ENCODE measurements around the gene ZFC3H1. TPM values are rescaled to one million over a fixed set of nuclear protein-coding genes. Genes with fewer than 3 reads are reported as not detected.
A peak's percentile ranks its signal among the peaks of the same experiment; 100 is the strongest.
"Not testable (repeated sequence)": the region's sequence is repeated elsewhere in the genome, so short reads cannot be mapped to it uniquely, and the experiment has no call there.

The ZFC3H1 gene
- total RNA-seq, 1 donor from 2014 or later: 29.0 TPM

DNA sequence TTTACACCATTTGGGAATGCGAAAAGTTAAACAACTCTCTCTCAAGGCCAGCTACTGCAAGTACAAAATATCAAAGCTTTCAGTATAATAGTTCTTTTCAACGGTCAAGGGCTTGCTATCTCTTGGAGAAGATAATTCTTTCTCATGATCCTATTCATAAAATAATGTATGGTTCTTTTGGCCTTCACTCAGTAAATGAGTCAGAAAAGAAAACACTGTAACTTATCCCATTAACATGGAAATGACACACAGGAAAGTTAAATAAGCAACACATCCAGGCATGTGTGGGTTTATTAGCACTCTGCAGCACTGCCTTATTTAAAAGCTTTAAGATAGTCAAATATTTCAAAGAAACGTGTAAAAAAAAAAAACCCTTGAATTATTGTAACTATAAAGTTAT lies 36.9 kb downstream of the ZFC3H1 start:
- peak; percentile 43 for ATAC-seq

DNA sequence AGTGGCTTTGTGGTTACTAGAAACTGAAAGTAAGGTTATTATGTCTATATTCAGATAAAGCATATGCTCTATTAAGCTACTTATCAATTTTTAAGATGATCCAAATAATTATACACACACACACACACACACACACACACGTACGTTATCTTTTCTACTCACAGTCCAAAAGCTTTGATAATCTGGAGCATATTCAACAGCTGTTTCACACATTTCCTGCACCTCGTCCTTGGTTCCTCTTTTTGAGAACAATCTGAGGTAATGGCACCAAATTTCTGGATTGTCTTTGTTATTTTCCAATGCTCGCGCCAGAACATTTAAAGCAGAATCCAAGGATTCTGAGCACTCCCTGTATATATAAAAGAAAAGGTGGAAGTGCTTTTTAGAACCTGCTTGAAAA lies 37.5 kb downstream of the ZFC3H1 start:
- no peak for ATAC-seq

DNA sequence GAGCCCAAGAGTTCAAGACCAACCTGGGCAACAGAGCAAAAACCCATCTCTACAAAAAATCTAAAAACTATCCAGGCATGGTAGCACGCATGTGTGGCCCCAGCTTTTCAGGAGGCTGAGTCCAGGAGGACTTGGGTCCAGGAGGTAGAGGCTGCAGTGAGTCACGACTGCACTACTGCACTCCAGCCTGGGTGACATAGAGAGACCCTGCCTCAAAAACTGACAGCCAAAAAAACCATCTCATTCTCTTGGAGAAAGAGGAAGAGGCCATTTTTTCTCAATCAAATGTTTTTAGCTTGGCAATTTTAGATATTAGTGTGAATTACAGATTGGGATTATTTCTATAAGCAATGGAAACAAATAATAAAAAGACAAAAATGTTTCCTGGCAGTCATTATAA lies 38.2 kb downstream of the ZFC3H1 start:
- ATAC-seq: no peak

DNA sequence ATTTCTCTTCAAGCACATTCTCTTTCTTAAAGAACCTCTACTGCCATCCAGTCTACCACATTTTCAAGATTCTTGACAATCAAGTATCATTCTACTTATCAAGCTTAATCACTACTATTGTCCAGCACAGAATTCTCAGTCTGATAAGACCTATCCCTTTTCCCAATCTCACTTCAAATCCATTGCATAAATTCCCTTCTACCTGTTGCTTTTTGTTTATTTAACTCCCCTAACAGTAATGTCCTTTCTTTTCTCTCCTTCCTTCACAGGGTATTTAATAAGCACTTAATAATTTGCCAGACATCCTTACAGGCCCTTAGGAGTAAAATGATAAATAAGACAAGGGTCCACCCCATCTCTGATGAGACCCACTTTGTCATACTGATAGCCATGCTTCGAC lies 41.7 kb downstream of the ZFC3H1 start:
- ATAC-seq: no peak

DNA sequence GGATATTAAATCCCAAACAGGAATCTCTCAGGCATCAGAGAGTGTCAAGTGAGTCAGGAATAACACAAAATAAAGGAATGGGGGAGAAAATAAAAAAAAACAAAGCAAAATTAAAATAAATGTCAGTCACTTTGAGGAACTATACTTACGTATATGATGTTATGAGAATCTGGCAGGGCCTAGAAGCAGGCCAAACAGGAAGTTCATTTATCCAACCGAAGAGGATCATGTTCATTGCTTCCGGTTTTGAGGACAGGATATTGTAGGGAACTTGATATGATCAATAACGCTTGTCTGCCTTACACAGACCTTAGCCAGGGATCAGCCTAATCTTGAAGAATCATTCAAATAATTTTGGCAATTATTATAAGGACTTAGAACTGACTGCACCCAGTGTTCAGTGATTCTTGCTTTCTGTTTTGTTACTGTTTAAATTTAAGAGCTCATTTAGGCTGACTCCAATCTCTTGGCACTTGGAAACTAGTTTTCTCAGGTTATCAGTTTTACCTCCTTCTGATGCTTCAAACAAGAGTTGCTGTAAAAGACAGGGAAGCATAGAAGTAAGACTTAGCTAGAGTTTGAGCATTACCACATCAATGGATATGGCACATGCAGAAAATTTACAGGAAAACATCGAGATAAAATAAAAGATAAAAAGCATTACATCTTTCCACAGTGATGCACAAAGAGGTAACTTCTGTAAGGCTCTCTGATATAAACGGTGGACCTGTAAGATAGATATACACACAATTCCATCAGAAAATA lies 53.4 kb downstream of the ZFC3H1 start:
- ATAC-seq: no peak

DNA sequence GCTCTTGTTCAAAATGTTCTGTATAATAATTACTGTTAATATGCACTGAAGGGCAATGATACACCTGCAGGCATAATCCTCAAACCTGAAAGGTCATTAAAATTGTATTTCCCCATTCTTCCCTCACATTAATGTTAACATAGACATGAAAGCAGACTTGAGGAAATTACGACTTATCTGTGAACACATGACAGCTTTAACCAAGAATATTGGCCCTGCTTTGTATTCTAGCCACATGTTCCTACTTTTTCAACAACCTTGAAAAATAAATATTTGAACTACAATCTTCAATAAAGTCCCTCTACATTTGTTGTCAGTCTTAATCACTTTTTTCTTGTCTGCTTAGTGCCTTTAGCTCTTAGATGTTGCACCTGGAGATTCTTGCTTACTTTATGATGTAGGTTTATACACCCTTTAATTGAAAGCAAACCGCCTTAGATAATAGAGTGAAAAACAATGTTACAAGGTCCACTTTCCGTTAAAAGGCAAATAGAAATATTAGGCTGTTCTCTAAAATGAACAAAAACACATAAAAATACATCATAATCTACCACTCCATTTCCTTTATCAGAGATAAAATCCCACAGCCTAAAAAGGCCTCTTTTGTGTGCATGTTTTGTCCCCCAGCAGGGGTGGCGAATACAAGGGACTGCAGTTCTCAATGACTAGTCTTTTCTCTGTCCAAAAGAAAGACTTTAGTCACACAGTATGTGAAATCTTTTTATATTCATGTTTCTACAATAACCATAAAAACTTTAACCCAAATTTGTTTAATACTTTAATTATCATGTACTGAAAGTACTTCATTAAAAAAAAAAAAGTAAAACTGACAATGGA lies 55.9 kb downstream of the ZFC3H1 start:
- no peak for ATAC-seq

DNA sequence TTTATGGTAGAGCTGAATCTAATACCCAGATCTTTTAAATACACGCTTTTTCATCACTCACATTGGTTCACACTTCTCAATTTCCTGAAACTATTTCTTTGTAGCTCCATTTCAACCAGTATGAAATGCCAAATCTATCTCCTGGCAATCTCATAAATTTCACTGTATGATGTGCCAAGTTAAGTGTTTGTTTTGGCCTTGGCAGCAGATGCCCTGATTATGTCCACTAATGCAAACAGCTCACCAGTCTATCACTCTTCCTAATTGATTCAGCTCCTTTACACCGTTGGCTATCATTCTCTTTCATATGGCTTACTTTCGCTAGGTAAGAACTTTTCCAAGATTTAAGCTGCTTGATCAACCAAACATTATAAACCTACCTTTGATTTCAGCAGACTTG lies 58.6 kb downstream of the ZFC3H1 start:
- ATAC-seq: no peak

DNA sequence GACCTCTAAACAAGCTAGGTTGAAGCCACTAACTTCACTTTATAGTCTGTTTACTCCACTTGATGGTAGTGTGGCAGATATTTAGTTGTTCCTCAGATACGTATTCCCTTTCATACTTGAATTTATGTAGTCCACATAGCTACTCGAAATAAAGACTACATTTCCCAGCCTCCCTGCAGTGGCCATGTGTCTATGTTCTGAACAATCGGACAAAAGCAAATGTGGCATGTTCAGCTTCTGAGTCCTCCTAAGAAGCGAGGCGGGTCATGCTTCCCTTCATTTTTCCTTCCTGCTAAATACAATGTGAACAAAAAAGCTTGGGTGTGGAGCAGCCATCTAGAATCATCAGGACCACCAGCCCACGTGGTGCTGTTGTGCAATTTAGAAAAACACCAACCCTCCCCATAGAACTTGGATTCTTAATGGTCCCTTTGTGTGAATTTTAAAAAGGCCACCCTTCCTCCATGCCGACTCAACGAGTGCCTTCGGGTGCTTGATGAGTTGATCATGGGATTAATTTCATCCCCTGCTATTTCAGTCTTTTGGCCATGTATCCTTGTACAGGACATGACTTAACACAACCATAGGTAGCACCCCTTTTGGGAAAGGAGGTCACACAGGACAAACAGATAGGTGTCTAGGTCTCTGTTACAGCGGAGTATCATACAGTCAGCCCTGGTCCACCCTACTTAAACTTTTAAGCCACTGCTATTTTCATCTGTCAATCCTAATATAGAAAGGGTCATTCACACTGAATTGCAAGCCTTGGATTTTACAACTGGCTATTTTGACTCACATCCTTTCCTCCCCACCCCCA lies 60.7 kb downstream of the ZFC3H1 start:
- ATAC-seq: peak; percentile 26

DNA sequence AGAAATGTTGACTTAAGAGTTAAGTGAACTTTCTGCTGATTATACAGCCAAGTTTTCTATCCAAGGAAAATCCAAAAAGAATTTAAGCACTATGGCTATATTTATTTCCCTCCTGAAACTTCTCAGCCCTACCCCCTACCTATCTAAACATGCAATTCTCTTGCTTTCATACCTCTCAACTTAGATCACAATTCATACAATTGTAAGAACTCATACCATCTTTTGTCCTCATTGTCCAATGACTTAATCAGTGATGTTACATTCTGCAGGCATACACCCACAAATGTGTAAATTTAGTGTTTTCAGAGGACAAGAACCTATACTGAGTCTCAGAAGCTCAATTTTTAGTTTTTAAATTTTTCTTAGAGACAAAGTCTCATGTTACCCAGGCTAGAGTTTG lies 62.1 kb downstream of the ZFC3H1 start:
- ATAC-seq: no peak

DNA sequence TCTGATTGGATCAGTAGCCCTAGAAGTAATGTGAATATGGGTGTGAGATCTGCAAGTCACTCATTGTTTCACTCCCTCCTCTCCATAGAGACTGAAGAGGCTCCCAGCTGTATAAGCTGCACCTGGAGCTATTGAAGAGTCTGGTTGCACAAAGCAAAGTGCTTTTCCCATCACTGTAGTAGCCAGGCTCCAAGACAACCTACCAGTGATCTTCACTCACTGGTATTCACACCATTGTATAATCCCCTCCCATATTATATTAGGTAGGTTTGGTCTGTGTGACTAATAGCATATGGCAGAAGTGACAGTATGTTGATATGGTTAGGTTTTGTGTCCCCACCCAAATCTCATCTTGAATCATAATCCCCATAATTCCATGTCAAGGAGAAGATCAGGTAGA lies 64.4 kb downstream of the ZFC3H1 start:
- peak; percentile 48 for ATAC-seq

DNA sequence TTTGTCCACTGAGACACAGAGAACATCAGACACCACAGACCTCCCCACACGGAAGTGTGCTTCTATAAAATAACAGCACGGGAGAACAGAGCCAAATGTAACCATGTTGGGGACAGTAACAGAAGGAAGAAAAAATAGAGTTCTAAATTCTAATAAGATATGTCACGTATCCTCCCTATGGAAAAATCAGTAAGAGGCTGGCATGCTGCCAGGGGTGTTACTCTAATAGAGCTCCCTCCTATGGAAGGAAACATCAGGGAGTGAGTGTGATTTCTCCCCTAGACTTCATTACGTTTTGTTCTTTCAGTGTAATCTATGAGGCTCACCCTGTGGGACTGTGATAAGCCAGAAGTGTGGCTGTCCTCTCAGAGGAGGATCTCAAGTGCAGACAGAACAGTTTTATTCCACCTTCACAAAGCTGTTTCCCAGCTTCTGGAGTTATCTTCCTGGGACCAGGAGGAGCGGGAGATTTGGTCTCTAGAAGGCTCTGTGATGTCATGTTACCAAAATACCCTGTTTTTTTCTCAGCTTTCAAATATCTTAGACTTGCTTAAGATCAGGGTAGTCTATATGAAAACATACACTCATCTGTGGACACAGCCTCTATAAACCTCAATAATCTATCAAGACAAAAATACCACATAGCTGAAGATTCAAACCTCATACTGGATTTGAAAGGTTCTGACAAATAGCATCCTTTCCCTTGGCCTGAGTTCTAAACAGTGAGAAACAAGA lies 69.3 kb downstream of the ZFC3H1 start:
- ATAC-seq: no peak

DNA sequence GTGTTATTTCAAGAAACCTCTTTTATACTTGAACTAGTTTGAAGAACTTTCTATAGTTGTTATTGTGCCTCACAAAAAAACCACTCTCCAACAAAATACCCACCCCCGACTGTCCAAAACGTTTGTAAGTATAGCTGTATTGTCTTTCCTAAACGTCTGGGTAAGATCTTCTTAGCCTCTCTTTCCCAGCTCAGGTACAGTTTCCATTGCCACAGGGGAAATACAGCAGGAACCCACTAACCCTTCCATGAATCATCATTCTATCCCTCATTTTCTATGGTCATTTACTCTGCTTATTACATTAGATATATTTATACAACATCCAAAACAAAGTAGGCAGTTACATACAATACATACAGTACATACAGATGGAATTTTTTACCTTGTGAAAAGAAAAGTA lies 70.8 kb downstream of the ZFC3H1 start:
- ATAC-seq: no peak

DNA sequence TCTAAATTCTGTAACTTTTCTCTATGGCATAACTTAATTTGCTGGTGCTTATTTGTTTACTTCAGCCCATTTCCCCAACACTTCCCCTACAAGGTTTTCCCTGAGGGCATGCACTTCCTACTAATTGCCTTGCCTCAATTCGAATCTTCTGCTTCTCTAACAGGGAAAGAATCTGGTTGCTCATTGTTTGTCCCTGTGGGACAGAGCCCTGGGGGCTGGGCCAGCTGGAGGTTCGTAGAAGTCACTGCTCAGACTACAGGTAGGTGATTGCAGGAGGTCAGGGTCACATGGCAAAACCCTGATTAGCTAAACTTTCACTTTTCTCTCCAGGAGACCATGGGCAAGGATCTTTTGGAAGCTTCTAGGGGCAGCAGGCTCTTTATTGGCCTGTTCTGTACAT lies 72.0 kb downstream of the ZFC3H1 start:
- no peak for ATAC-seq

DNA sequence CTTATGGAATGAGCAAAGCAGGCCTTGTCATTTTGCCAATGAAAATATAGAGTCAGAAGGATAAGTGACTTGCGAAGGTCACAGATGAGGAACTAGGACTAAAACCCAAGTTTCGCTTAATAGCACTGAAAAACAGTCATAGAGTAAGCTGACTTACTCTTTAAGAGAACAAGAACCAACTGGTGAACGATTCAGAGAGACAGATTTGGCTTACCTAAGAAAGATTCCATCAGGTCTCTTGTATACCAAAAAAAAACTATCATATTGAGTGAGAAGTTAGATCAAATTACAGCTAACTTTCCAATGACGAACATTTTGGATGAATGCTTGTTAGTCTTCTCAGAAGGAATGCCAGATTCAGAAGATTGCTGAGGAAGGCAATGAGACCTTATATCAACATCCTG lies 74.2 kb downstream of the ZFC3H1 start:
- ATAC-seq: no peak

DNA sequence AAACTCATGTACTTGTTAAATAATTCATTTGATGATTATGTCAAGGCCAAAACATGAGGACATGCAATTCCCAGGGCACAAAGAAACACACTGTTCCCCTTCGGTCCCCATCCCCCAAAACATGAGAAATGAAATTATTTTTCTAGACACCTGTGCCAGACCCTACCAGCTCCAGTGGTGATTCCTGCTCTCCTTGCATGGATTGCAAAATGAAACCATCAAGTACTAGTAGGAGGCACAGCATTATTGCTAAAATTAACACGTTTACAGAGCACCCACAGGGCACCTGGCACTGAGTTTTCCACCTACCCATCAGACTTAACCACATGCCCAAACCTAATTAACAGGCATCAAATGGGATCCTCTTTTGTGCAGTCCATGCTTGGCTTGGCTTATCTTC lies 76.6 kb downstream of the ZFC3H1 start:
- no peak for ATAC-seq

DNA sequence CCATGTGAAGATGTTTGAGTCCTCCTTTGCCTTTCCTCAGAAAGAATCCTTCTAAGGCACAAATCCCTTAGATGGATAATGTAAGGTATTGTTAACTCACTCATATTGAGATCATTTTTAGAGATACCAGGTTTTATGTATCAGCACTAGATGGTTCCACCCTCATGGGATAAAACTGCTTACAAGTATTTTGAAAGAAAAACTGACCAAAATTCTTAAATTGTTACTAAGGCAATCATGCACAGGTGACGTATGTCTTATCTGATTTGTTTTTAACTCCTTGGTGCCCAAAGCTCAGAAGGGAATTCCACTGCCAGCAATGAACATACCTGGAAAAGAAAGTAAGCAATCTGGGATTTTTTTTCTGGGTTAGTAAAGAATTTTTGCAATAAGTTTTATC lies 78.4 kb downstream of the ZFC3H1 start:
- ATAC-seq: no peak

DNA sequence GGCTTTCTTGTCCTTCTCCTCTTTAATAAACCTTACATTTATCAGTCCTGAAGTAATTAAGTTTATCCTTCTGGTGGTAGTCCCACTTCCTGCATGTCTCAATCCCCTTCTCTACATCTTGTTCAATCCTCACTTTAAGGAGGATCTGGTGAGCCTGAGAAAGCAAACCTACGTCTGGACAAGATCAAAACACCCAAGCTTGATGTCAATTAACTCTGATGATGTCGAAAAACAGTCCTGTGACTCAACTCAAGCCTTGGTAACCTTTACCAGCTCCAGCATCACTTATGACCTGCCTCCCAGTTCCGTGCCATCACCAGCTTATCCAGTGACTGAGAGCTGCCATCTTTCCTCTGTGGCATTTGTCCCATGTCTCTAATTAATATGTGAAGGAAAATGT lies 79.3 kb downstream of the ZFC3H1 start:
- ATAC-seq: no peak

DNA sequence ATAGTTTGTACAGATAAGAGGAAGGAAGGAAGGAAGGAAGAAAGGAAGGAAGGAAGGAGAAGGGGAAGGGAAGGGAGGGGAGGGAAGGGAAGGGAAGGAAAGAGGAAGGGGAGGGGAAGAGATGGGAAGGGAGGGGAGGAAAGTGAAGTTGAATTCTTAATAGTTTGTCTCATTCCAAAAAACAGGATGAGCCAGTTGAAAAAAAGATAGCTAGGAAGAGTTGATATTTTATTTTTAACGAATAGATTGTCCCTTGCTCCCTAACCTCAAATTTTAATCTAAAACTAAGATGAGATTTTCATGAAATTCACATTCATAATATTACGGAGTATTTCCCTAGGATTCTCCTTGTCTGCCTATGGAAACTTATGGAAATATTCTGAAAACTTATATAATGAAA lies 80.7 kb downstream of the ZFC3H1 start:
- ATAC-seq: no peak

DNA sequence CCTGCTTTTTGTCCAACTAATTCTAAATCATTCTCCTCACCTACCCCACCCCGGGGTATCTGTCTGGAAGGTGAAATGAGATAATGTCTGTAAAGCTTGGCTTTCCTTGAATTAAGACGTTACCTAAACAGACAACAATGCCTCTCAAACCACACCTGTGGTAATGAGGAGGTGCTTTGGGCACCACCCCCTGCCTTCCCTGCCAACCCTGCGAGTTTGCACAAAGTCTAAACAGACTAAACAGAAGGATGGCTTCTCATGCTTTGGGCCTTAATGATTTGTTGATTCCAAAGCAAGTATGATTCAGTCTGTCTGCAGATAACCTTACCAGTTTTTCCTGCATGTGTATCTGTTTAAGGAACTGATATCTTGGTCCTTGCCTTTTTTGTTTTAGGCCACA lies 82.4 kb downstream of the ZFC3H1 start:
- peak; percentile 97 for ATAC-seq

DNA sequence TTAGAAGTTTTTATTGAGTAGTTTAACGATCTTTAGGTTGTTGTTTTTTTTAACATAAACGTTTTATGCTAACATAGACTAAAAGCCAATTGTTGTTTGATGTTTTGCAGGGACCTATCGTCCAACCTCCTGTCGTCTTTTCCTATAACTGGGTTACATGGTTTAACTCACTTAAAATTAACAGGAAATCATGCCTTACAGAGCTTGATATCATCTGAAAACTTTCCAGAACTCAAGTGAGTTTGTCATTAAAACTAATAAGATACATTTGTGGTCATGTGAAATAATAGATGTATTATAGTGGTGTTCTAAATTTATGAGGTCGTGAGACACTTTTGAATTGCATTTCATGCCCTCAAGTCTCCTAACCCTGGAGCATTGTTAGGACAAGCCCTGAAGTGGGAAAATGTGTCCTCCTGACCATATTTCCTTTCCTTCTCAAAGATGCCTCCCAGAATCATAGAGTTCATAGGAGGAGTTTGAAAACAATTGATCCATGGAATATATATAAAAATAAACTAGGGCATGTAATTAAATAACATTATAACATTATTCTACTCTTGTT lies 84.9 kb downstream of the ZFC3H1 start:
- no peak for ATAC-seq

DNA sequence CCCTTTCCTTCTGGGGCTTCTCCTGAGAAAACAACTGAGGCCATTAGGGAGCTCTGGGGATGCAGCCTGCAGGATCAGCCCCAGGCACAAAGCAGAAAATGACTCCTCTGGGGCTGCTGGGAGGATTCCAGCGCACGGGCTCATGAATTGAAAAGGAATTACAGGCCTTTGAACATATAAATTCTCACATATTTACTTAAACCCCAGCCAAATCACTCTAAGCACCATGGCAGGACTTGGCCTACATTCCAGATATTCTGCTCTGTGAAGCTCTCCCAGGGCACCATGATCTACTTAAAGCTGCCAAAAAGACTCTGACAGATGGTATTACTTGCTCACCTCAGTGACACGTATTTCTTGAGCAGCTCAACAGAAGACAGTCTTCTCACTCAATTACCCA lies 87.2 kb downstream of the ZFC3H1 start:
- peak; percentile 26 for ATAC-seq

DNA sequence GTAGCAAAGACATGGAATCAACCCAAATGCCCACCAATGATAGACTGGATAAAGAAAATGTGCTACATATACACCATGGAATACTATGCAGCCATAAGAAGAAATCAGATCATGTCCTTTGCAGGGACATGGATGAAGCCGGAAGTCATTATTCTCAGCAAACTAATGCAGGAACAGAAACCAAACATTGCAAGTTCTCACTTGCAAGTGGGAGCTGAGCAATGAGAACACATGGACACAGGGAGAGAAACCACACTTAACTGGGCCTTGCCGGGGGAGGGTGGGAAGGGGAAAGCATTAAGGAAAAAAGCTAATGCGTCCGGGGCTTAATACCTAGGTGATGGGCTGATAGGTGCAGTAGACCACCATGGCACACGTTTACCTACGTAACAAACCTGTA lies 93.8 kb downstream of the ZFC3H1 start:
- ATAC-seq: not testable (repeated sequence)
